NCI-H1417 treated with DMSO at 0.1 percent for 48 hours (cell line): ENCODE data around the gene MYT1.
"Not testable (repeated sequence)": the region's sequence is repeated elsewhere in the genome, so short reads cannot be mapped to it uniquely, and the experiment has no call there.

Experiments
- DNase-seq: peaks from one replicate; lab custom pipeline; 2025; lab: John Stamatoyannopoulos, UW

Gene MYT1

GRCh38 chr20:64164123-64164836 is at the start of gene MYT1:
MYT1 (plus strand) TSS chr20:64164452; CDS start chr20:64198862, 34,410 bp downstream.
- DNase-seq = peak; percentile 99

GRCh38 chr20:64115171-64115911 is 48.9 kb upstream of the MYT1 start:
- DNase-seq = peak; percentile 53

- DNase-seq = no peak
Observed at GRCh38 chr20:64116016-64116415, 48.2 kb upstream of the MYT1 start.

GRCh38 chr20:64116541-64117431 is 47.5 kb upstream of the MYT1 start:
- DNase-seq = no peak

DNA sequence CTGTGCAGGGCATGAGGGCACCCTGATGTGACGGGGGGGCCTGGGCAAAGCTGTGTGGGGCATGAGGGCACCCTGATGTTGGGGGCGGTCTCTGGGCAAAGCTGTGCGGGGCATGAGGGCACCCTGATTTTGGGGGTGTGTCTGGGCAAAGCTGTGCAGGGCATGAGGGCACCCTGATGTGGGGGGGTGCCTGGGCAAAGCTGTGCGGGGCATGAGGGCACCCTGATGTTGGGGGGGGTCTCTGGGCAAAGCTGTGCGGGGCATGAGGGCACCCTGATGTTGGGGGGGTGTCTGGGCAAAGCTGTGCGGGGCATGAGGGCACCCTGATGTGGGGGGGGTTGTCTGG is 46.8 kb upstream of the MYT1 start:
- not testable (repeated sequence) for DNase-seq

GRCh38 chr20:64119301-64119680 is 45.0 kb upstream of the MYT1 start:
- no peak for DNase-seq

DNA sequence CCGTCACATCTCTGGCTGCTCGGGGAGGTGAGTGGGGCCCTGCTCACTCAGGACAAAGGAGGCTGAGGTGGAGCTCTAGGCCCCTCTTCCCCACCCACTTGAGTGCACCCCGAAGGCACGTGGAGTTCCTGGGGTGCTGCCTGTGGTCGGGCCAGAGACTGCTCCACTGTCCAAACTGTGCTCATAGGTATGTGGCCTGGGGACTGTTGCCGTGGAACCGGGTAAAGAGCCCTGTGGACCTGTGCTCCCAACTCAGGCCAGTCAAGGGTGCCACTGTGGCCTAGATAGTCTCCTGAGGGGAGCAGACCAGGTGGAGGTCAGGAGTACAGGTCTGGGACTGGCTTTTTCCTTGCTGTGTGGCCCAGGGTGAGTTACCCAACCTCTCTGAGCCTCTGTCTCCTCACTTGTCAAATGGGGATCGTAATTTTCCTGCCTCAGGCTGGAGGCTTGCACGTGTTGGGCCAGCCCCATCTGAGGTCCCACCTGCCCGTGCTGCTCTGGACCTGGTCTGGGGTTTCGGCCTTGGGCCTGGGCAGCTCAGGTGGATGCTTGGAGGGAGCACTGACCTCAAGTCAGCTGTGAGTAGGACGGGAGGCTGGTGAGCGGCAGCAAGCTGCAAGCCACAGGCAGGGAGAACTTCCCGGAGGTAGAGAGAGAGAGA is 44.4 kb upstream of the MYT1 start:
- DNase-seq = no peak

- DNase-seq = no peak
Observed at GRCh38 chr20:64121586-64121985, 42.7 kb upstream of the MYT1 start.

DNA sequence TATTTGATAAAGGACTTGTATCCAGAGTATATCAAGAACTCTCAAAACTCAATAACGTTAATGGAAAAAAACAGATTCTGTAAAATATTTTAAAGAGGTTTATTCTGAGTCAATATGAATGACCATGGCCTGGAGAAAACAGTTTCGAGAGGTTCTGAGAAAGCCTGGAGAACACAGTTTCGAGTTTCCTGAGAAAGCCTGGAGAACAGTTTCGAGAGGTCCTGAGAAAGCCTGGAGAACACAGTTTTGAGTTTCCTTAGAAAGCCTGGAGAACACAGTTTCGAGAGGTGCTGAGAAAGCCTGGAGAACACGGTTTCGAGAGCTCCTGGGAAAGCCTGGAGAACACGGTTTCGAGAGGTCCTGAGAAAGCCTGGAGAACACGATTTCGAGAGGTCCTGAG is 41.3 kb upstream of the MYT1 start:
- DNase-seq = not testable (repeated sequence)

DNA sequence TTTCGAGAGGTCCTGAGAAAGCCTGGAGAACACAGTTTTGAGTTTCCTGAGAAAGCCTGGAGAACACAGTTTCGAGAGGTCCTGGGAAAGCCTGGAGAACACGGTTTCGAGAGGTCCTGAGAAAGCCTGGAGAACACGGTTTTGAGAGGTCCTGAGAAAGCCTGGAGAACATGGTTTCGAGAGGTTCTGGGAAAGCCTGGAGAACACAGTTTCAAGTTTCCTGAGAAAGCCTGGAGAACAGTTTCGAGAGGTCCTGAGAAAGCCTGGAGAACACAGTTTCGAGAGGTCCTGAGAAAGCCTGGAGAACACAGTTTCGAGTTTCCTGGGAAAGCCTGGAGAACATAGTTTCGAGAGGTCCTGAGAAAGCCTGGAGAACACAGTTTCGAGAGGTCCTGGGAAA is 40.7 kb upstream of the MYT1 start:
- not testable (repeated sequence) for DNase-seq

DNA sequence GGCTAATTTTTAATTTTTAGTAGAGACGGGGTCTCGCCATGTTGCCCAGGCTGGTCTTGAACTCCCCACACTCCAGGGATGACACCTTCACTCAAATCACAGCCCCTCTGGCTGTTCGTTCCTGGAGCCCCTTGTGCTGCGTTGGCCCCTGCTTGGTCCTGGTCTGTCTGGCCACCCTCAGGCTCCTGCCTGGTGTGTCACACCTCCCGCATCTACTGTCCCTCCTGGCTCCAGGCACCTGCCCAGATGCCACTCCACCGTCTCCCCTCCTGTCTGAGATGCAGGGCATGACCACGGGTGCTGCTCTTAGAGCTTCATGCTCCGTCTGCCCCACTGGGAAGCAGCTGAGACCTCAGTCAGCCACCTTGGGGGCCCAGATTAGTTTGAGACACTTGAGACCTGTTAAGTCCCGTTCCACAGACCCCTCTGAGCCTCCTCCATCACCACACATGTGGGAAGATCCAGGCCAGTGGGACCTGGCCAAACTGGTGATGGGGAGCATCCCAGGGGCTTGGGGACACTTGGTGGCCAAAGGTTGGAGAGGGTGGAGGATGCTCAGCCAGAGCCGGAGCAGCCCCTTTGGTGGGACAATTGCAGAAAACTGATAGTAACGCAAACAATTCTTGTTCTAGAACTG is 35.0 kb upstream of the MYT1 start:
- DNase-seq = no peak

DNA sequence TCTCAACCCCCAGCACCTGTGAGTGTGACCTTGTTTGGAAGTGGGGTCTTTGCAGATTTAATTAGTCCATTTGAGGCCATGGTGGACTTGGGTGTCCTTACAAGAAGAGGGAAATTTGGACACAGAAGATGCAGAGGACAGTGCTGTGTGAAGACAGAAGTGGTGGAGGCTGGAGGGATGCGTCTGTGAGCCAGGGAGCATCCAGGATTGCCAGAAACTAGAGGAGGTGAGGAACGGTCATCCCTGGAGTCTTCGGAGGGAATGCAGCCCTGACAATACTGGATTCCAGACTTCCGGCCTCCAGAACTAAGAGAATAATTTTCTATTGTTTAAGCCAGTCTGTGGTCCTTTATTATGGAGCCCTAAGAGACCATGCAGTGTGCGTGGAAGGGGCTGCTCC is 34.0 kb upstream of the MYT1 start:
- no peak for DNase-seq

DNA sequence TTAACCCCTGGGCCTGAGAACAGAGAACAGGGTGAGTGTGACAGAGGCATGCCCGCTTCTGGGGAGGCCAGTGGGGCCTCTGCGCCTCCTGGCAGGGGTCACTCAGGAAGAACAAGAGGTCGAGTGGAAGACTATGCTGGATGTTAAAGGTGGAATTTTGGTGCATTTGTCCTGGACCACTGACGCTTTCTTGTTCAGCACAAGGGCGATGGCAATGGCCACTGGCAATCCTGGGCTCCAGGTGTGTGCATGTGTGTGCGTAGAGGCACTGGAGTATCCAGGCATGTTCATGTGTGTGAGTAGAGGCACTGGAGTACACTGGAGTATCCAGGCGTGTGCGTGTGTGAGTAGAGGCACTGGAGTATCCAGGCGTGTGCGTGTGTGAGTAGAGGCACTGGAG is 33.4 kb upstream of the MYT1 start:
- DNase-seq = no peak

GRCh38 chr20:64131406-64131805 is 32.8 kb upstream of the MYT1 start:
- no peak for DNase-seq

- DNase-seq = no peak
Observed at GRCh38 chr20:64133951-64134407, 30.3 kb upstream of the MYT1 start.

DNA sequence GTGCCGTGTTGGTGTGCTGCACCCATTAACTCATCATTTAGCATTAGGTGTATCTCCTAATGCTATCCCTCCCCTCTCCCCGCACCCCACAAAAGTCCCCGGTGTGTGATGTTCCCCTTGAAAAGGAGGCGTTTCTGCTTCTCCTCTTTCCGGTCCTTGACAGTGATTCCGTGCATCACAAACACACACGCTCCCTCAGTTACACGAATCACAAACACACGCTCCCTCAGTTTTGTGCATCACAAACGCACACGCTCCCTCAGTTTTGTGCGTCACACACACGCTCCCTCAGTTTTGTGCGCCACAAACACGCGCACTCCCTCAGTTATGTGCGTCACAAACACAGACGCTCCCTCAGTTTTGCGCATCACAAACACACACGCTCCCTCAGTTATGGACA is 29.5 kb upstream of the MYT1 start:
- DNase-seq = not testable (repeated sequence)

DNA sequence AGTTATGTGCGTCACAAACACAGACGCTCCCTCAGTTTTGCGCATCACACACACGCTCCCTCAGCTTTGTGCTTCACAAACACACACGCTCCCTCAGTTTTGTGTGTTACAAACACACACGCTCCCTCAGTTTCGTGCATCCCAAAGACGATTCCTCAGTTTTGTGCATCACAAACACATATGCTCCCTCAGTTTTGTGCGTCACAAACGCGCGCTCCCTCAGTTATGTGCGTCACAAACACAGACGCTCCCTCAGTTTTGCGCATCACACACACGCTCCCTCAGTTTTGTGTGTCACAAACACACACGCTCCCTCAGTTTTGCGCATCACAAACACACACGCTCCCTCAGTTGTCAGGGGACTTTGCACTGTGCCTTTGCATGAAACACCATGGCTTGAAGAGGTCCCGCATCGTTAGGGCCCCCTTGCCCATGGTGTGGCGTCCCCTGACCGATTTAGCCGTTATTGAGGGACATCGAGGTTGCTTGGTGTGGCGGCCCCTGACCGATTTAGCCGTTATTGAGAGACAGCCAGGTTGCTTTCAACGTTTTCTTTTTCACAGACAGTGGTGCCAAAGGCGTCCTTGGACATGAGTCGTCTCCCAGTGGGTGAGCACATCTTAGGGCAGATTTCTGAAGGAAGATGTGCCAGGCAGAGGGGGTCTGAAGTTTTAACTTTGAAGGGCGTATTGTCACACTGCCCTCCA is 28.1 kb upstream of the MYT1 start:
- no peak for DNase-seq

- no peak for DNase-seq
Observed at GRCh38 chr20:64137598-64138031, 26.6 kb upstream of the MYT1 start.

DNA sequence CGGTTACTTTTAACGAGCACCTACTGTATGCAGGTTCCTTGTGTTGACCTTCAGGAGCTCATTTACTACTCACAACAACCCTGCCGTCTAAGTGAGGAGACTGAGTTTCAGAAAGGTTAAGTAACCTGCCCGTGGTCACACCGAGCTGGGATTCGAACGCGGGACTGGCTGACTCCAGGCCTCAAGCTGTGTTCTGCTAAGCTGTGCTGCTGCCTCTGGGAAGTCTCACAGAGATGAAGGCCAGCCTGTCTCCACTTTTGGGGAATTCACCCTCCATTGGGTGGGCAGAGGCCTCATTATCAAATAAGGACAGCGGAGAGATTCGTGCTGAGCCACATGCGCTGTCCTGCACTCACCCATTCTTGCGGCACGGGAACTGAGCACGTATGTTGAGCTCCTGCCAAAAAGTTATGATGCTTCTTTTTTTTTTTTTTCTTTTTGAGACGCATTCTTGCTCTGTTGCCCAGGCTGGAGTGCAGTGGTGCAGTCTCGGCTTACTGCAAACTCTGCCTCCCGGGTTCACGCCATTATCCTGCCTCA is 25.9 kb upstream of the MYT1 start:
- DNase-seq = no peak

- DNase-seq = no peak
Observed at GRCh38 chr20:64139199-64140060, 24.8 kb upstream of the MYT1 start.
